ENCODE data around the gene SPATS2. TPM values are rescaled to one million over a fixed set of nuclear protein-coding genes. Genes with fewer than 3 reads are reported as not detected.
"Not testable (repeated sequence)": the region's sequence is repeated elsewhere in the genome, so short reads cannot be mapped to it uniquely, and the experiment has no call there.

SPATS2 gene
- total RNA-seq, 1 donor from 2014 or later = 11.4 TPM

GRCh38 chr12:49397000-49397399 lies 29.7 kb downstream of the SPATS2 start:
- intact Hi-C loops (cut with micrococcal nuclease) = no loop called here

GRCh38 chr12:49400304-49400703 lies 33.0 kb downstream of the SPATS2 start:
- intact Hi-C loops (cut with micrococcal nuclease) = no loop called here

GRCh38 chr12:49403971-49404450 lies 36.7 kb downstream of the SPATS2 start:
- intact Hi-C loops (cut with micrococcal nuclease) = no loop called here

- intact Hi-C loops (cut with micrococcal nuclease) = no loop called here
These were observed 37.7 kb downstream of the SPATS2 start for GRCh38 chr12:49404956-49405355.

- intact Hi-C loops (cut with micrococcal nuclease) = no loop called here
These were observed 43.6 kb downstream of the SPATS2 start for GRCh38 chr12:49410818-49411217.

- intact Hi-C loops (cut with micrococcal nuclease) = no loop called here
These were observed 45.7 kb downstream of the SPATS2 start for GRCh38 chr12:49413010-49413409.

GRCh38 chr12:49413796-49414195 lies 46.5 kb downstream of the SPATS2 start:
- intact Hi-C loops (cut with micrococcal nuclease) = no loop called here

- intact Hi-C loops (cut with micrococcal nuclease) = no loop called here
These were observed 47.1 kb downstream of the SPATS2 start for GRCh38 chr12:49414364-49414763.

- intact Hi-C loops (cut with micrococcal nuclease) = no loop called here
These were observed 48.3 kb downstream of the SPATS2 start for GRCh38 chr12:49415521-49415970.

GRCh38 chr12:49416892-49417291 lies 49.6 kb downstream of the SPATS2 start:
- intact Hi-C loops (cut with micrococcal nuclease) = no loop called here

- intact Hi-C loops (cut with micrococcal nuclease) = no loop called here
These were observed 50.3 kb downstream of the SPATS2 start for GRCh38 chr12:49417558-49417957.

GRCh38 chr12:49420556-49420955 lies 53.3 kb downstream of the SPATS2 start:
- intact Hi-C loops (cut with micrococcal nuclease) = no loop called here

GRCh38 chr12:49422114-49422513 lies 54.9 kb downstream of the SPATS2 start:
- intact Hi-C loops (cut with micrococcal nuclease) = no loop called here

- intact Hi-C loops (cut with micrococcal nuclease) = no loop called here
These were observed 61.5 kb downstream of the SPATS2 start for GRCh38 chr12:49428793-49429192.

- intact Hi-C loops (cut with micrococcal nuclease) = no loop called here
These were observed 65.4 kb downstream of the SPATS2 start for GRCh38 chr12:49432616-49433015.

GRCh38 chr12:49436799-49437198 lies 69.5 kb downstream of the SPATS2 start:
- intact Hi-C loops (cut with micrococcal nuclease) = not testable (repeated sequence)

GRCh38 chr12:49439042-49439441 lies 71.8 kb downstream of the SPATS2 start:
- intact Hi-C loops (cut with micrococcal nuclease) = no loop called here

- intact Hi-C loops (cut with micrococcal nuclease) = no loop called here
These were observed 72.8 kb downstream of the SPATS2 start for GRCh38 chr12:49440035-49440434.

GRCh38 chr12:49442915-49443314 lies 75.7 kb downstream of the SPATS2 start:
- intact Hi-C loops (cut with micrococcal nuclease) = no loop called here

GRCh38 chr12:49446571-49446970 lies 79.3 kb downstream of the SPATS2 start:
- intact Hi-C loops (cut with micrococcal nuclease) = no loop called here

GRCh38 chr12:49448858-49449257 lies 81.6 kb downstream of the SPATS2 start:
- intact Hi-C loops (cut with micrococcal nuclease) = no loop called here

- intact Hi-C loops (cut with micrococcal nuclease) = no loop called here
These were observed 84.4 kb downstream of the SPATS2 start for GRCh38 chr12:49451468-49452259.

GRCh38 chr12:49455501-49455900 lies 88.2 kb downstream of the SPATS2 start:
- intact Hi-C loops (cut with micrococcal nuclease) = no loop called here

Data from T-helper 1 cell treated with Interleukin-12 subunit alpha and Interleukin-12 subunit beta and Interleukin-4 antibody, amounts not matched to agents 30 ng/mL and 1 ng/mL, for 36 hours (primary cell).